Lower leg skin (tissue), 4 donors: ENCODE data around the gene C10orf53. TPM values are rescaled to one million over a fixed set of nuclear protein-coding genes. Genes with fewer than 3 reads are reported as not detected.
A peak's percentile ranks its signal among the peaks of the same experiment; 100 is the strongest.

Source experiments
- DNase-seq, 2 donors: peaks; one replicate each; pipeline ENCODE4 v3.0.0-alpha.2; 2019; ENCODE audit warnings: low spot score in 2 of 2
- H3K4me3 ChIP-seq: fragments of 200-600 bp; sonication (generic); 2 replicates; pipeline ENCODE4 v1.5.1; 2017; ENCODE audit warnings: mild to moderate bottlenecking, low read depth; ENCODE audit not compliant: poor library complexity, severe bottlenecking
- POLR2A ChIP-seq, 2 donors: fragments of 450-650 bp; IDR thresholded peaks; one replicate each; pipeline ENCODE4 v1.6.1; 2016 to 2017; ENCODE audit warnings: antibody characterized with exemption in 2 of 2, mild to moderate bottlenecking in 1 of 2, moderate library complexity in 1 of 2
- WGBS, 2 donors: methylation state at CpG; one replicate each; pipeline ENCODE4 v1.1.5; 2018; 5-methylcytosine and 5-hydroxymethylcytosine counted together
- intact Hi-C: fragments of 100-400 bp; cut with DNase I; formaldehyde crosslinking; loops from one replicate; pipeline ENCODE4 v1.15.0; 2023; ENCODE audit warnings: low total_unique reads
- total RNA-seq, 4 donors: library from RNA; depleted of rRNA; stranded (reverse); fragments of >200 nt; gene quantifications; one replicate each; pipeline ENCODE4 v1.1.0, GENCODE V29; 2016
- TF ChIP-seq, protein P1 (sequence below), 3 donors: fragments of 450-650 bp; IDR thresholded peaks; one replicate each; pipeline ENCODE4 v1.5.1; 2016; ENCODE audit warnings: antibody characterized with exemption in 3 of 3, mild to moderate bottlenecking in 3 of 3, moderate library complexity in 2 of 3

Gene C10orf53
- total RNA-seq, 4 donors from 2014 or later, result not detected

DNA sequence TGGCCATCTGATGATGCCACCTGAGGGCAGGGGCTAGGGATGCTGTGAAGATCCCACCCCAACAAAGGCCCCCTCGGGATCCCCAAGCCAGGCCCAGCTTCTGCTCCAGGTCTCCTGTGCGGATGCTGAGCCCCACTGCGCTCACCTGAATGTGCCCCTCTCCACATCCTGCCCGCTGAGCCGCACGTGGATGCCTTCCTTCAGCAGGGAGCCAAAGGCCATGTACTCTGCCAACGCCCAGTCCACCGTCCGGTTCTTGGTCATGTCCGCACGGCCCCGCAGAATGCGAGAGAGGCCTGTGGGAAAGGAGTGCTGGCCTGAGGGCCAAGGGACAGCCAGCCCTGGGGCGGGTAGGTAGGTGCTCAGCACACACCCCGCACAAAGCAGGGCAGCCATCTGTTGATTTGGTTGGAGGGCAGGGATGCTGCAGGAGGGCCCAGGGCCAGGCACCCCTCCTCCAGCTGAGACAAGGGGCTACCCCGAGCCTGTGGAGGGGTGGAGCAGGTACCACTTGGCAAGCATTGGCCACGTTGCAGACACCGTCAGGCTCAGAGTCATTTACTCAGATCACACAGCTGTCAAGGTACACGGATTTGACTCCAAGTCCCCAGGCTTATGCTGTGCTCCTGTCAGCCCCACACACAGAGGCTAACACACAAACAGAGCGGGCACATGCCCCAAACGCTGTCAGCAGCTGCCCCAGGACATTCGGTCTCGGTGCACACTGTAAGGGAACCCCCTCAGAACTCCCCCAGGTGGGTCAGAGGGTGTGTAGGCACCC lies 63.4 kb downstream of the C10orf53 start:
- no peak overlapping the region for H3K4me3 ChIP-seq
- WGBS, 2 donors, result 84 to 86% methylated on average over 11 to 20 of the region's 23 CpGs
- no peak for TF ChIP-seq POLR2A (IDR thresholded peaks at IDR 0.05)
- TF ChIP-seq, protein P1, sequence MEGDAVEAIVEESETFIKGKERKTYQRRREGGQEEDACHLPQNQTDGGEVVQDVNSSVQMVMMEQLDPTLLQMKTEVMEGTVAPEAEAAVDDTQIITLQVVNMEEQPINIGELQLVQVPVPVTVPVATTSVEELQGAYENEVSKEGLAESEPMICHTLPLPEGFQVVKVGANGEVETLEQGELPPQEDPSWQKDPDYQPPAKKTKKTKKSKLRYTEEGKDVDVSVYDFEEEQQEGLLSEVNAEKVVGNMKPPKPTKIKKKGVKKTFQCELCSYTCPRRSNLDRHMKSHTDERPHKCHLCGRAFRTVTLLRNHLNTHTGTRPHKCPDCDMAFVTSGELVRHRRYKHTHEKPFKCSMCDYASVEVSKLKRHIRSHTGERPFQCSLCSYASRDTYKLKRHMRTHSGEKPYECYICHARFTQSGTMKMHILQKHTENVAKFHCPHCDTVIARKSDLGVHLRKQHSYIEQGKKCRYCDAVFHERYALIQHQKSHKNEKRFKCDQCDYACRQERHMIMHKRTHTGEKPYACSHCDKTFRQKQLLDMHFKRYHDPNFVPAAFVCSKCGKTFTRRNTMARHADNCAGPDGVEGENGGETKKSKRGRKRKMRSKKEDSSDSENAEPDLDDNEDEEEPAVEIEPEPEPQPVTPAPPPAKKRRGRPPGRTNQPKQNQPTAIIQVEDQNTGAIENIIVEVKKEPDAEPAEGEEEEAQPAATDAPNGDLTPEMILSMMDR (IDR thresholded peaks at IDR 0.05), result no peak
- intact Hi-C loops, result no loop called here
- peak in 1 of 2 donors; percentile 81 for DNase-seq

DNA sequence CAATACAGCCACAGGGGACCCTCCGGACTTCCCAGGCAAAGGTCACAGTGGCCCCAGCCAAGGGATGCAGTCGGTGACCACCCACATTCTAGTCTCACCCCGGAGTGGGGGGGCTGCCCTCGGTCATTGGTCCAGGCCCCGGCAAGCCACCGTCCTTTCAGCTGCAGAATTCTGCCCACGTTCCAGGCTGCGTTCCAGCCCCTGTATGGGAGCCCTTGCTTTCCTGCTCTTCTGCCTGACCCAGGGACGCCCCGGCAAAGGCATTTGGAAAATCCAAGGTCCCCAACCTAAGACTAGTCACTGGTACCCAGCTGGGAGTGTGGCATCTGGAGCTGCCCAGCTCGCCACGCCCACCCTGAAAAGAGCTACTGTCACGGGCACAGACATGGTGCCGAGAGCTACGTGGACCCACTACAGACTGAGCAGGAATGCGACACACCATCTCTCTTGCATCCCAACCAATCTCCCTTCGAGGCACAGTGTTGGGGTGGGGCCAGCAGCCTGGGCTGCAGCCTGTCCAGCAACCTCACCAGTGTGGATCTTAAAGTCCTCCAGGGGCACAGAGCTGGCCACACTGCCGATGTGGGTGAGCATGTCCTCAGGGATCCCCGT lies 64.1 kb downstream of the C10orf53 start:
- 83 to 85% methylated on average over 12 to 17 of the region's 19 CpGs for WGBS, 2 donors
- peak in 1 of 2 donors; percentile 78 for DNase-seq
- no peak for TF ChIP-seq POLR2A (IDR thresholded peaks at IDR 0.05)
- TF ChIP-seq, protein P1 (IDR thresholded peaks at IDR 0.05), result no peak
- intact Hi-C loops, result no loop called here
- H3K4me3 ChIP-seq, result no peak overlapping the region

DNA sequence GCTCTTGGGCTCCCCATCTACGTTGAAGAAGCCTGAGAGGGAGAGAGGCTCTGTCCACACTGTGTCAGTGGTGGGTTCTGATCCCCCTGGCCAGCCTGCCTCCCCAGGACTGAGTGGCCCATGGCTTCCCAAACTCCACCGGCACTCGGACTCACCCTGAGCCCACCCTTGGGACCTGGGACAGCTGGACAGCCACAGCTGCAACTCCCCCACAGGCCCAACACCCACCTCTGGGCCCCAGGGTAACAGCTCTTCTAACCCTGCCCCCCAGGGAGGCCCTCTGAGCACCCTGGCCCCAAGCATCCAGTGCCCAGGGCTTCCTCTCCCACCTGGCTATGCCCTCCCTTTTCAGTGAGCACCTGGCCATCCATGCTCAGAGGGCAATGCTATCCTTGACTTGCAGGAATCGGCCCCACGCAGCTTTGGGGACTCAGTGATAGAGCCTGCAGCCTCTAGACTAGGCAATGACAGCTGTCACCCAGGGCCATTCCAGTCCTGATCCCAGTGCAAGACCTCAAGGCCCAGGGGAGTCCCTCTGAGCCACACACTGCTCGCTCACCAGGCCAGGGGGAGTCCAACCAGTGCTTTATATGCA lies 64.7 kb downstream of the C10orf53 start:
- peak in 1 of 2 donors; percentile 78 for DNase-seq
- TF ChIP-seq, protein P1 (IDR thresholded peaks at IDR 0.05), result no peak
- no peak for TF ChIP-seq POLR2A (IDR thresholded peaks at IDR 0.05)
- no peak overlapping the region for H3K4me3 ChIP-seq
- 75 to 82% methylated on average over 6 of the region's 6 CpGs for WGBS, 2 donors
- intact Hi-C loops, result no loop called here

DNA sequence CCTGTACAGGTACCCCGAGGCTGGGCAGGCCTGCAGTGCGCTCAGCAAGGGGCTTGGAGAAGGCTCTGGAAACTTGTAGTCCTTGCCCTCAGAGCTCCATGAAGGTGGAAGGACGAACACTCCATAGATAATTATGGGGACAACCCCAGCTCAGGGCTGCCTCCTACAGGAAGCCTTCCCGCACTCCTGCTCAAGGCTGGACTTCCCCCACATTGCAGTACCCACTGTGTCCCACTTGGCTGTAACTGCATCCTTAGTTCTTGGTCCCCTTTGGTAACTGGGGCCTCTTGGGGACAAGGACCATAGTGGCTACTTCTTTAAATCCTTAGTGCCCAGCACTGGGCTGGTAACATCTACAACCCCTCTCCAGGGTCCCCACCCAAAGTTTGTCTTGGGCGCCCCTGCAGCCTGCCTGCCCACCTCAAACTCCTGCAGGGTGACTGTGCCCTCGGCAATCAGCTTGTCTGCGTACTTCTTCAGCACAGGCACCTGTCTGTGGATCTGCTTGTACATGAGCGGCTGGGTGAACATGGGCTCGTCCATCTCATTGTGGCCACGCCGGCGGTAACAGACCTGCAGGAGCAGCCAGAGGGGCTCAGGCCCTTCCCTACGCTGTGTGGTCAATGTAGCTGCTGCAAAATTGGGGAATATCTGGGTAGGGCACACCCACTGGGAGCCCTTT lies 65.6 kb downstream of the C10orf53 start:
- intact Hi-C loops, result no loop called here
- 74 to 83% methylated on average over 13 of the region's 13 CpGs for WGBS, 2 donors
- DNase-seq, result peak in 1 of 2 donors; percentile 78
- no peak for TF ChIP-seq POLR2A (IDR thresholded peaks at IDR 0.05)
- TF ChIP-seq, protein P1 (IDR thresholded peaks at IDR 0.05), result no peak
- H3K4me3 ChIP-seq, result no peak overlapping the region

DNA sequence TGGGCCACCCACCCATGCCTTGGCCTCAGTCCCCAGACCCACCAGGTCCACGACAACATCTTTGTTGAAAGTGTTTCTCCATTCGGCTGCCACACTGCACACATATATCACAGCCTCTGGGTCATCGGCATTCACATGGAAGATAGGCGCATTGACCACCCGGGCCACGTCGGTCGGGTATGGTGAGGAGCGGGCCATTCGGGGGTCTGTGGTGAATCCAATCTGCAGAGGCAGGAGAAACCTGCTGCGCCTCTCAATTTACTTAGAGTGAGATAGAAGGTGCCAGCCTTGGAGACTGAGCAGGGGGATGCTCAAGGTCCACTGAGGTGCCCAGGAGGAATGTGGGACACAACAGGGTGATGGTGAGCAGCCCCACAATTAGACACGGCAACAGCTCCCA lies 66.3 kb downstream of the C10orf53 start:
- TF ChIP-seq, protein P1 (IDR thresholded peaks at IDR 0.05), result no peak
- no peak for TF ChIP-seq POLR2A (IDR thresholded peaks at IDR 0.05)
- DNase-seq, result peak in 1 of 2 donors; percentile 76
- intact Hi-C loops, result no loop called here
- 93 to 95% methylated on average over 12 of the region's 12 CpGs for WGBS, 2 donors
- H3K4me3 ChIP-seq, result no peak overlapping the region
